OCI-M2 (cell line): ENCODE results near the gene SLC11A1.
A peak's percentile ranks its signal among the peaks of the same experiment; 100 is the strongest.

Experiments
- DNase-seq: peaks from one replicate; lab custom pipeline; 2025; ENCODE audit not compliant: unreplicated experiment; lab: John Stamatoyannopoulos, UW

Gene SLC11A1

DNA sequence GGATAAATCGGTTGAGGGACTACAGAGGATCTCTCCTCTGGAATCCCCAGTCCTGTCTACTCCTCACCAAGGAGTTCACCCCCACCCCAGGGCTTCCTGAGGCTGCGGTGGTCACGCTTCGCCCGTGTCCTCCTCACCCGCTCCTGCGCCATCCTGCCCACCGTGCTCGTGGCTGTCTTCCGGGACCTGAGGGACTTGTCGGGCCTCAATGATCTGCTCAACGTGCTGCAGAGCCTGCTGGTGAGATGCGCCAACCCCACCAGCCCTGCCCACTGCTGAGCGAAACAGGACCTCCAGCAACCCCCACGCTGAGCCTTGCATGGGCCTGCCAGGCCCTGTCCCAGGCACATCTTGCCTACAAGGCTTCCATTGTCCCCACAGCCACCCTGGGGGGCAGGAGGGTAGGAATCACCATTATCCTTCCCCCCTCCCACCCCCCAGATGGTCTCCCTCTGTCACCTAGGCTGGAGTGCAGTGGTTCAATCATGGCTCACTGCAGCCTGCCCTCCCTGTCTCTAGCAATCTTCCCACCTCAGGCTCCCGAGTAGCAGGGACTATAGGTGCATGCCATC is 10.9 kb downstream of the SLC11A1 start:
- DNase-seq: no peak

DNA sequence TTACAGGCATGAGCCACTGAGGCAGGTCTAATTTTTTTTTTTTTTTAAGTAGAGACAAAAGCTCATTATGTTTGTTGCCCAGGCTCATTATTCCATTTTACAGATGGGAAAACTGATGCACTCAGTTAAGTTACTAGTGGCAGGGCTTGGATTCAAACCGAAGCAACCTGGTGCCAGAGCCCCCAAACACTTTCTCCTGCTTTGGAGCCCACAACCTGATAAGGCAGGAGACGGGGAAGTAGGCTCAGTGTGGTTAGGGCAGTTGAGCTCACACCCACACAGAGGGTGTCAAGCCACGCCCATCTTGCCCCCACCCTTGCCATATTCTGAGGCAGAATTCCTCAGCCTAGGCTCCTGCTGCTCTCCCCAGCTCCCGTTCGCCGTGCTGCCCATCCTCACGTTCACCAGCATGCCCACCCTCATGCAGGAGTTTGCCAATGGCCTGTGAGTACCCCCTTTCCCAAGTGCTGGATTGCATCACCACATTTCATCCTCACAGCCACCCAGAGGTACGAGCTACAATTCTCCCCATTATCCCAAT is 11.7 kb downstream of the SLC11A1 start:
- peak; percentile 30 for DNase-seq

DNA sequence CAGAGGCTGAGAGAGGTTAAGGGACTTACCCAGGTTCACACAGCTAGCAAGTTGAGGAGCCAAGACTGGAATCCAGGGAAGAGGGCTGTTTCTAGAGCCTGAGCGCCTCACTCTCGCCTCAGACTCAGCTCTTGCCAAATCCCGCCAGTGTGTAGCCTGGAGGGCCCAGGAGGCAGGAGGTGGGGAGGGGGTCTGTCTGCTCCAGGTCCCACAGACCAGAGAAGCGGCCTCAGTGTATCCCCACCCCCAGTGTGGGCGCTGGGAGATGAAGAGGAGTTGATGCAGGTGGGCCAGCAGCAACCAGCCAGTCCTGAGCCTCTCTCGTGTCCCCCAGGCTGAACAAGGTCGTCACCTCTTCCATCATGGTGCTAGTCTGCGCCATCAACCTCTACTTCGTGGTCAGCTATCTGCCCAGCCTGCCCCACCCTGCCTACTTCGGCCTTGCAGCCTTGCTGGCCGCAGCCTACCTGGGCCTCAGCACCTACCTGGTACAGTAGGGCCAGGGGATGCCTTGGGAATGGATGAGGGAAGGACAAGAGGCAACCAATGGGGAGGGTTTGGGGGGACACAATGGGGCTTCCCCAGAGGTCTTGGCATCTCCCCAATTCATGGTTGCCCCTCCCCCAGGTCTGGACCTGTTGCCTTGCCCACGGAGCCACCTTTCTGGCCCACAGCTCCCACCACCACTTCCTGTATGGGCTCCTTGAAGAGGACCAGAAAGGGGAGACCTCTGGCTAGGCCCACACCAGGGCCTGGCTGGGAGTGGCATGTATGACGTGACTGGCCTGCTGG is 12.4 kb downstream of the SLC11A1 start:
- no peak for DNase-seq

DNA sequence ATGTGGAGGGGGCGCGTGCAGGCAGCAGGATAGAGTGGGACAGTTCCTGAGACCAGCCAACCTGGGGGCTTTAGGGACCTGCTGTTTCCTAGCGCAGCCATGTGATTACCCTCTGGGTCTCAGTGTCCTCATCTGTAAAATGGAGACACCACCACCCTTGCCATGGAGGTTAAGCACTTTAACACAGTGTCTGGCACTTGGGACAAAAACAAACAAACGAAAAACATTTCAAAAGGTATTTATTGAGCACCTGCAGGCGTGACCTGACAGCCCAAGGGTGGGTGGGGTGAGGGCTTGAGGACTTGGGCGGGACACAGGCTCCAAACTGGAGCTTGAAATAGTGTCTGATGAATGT is 13.0 kb downstream of the SLC11A1 start:
- DNase-seq: no peak

DNA sequence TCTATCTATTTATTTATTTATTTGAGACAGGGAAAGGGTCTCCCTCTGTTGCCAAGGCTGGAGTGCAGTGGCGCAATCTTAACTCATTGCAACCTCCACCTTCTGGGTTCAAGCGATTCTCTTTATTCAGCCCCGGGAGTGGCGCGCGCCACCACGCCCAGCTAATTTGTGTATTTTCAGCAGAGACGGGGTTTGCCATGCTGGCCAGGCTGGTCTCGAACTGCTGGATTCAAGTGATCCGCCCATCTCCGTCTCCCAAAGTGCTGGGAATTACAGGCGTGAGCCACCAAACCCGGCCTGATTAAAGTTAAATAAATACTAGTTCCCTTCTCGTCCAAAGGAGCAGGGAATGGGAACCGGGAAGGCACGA is 13.4 kb downstream of the SLC11A1 start:
- no peak for DNase-seq

DNA sequence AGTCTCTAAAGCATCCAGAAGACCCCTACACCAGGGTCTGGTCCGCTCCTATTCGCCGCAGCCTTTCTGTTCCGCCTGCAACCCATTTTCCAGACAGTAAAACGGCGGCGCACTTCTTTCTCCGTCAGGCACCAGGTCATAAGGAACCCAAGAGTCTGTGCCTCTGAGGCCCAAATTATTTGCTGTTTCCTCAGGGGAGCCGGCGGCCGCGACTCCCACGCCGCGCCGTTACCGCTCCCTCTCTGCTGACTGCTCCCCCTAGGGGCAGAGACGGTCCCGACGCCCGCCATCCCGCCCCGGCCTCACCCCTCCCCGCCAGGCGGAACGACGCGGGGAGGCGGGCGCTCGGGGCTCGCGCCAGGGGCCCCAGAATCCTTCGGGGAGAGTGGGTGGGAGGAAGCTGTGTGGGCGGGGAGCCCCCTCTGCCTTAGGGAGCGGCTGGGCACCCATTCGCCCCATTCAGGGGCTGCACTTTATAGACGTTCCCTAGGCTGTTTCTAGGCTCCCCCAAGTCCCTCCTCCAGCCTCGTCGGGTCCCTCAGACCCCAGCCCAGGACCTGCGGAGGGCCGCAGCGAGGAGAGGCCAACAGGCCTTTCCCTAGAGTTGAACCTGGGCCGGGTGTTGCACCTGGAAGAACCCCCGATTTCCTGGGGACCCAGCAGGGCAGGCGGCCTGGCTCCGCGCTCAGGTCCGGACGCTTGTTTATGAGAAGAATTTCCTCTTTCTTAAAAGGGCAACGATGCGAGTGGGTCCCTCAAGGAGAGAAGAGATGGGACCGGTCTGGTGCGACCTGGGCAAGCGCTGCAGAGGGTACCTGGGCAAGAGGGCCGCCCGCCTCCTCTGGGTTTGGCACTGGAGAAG is 14.0 kb downstream of the SLC11A1 start:
- DNase-seq: peak; percentile 85

DNA sequence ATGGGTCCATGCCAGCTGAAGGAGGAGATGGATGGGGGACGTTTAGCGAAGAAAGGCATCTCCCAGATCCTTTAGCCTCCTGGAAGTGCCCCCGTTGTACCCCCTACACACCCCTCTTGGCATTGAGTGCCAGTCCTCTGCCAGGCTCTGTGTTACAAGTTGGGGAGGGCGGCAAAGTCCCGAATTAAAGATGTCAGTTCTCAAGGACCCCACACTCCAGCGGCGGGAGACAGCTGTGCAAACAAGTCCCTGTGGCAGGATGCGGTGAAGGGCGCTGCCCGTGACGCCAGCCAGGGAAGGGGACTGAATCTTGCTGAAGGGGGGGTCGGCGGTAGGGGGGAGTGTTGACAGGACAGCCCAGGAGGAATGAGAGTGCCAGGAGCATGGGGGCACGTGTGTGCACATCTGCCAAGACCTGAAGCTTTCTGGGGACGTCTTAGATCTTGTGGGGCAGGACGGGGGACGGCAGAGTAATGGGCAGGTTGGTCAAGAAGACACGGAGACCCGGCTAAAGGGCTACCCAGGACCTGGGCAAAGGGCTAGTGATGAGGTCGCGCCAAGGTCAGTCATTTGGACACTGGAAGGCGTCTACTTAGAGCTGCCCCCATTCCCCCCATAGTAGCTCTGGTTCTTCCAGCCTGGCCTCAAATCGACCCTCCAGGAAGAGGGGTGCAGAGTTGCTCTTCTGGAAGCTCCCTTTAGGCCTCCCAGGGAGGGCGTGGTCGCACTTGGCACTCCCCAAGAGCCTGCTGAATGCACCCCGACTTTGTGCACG is 14.8 kb downstream of the SLC11A1 start:
- no peak for DNase-seq

DNA sequence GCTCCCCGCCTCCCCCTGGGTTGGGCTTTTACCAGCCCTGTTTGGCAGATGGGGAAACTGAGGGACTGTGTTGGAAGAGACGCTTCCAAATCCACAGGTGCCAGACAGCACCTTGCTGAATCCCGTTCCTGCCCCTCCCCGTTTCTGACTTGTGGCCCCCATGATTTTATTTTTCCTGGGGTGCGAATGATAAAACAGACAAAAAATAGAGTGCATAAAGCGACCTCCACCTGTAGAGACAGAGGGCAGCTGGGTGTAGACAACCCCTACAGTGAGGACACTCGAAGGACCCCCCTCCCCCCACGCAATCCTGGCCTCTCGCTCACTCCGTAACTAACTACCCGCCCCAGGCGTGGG is 15.4 kb downstream of the SLC11A1 start:
- no peak for DNase-seq

DNA sequence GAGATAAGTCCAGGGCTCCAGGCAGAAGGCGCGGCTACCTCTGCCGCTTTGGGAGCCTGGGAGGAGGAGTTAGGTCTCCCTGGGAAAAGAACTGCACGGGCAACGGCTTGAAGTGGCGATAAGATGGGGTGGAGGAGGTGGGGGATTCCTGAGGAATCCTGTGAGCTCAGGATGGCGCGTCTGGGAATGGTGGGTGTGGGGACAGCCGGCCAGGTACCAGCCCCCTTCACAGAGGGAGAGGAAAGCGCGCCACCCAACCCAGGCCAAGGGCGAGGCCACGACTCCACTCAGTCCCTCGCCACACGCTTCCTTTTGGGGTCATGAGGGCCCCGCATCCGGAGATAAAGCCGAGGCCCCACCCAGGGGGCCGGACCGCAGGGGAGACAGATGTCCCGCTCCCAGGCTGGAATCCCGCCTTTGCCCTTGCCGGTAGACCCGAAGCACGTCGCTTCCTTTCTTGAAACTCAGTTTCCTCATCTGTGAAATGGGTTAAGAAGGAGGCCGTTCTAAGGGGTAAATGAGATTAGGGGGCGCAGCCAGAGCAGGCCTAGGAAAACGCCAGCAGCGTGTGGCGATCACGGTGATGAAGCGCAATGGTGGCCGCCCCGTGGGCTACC is 15.9 kb downstream of the SLC11A1 start:
- DNase-seq: peak; percentile 61

DNA sequence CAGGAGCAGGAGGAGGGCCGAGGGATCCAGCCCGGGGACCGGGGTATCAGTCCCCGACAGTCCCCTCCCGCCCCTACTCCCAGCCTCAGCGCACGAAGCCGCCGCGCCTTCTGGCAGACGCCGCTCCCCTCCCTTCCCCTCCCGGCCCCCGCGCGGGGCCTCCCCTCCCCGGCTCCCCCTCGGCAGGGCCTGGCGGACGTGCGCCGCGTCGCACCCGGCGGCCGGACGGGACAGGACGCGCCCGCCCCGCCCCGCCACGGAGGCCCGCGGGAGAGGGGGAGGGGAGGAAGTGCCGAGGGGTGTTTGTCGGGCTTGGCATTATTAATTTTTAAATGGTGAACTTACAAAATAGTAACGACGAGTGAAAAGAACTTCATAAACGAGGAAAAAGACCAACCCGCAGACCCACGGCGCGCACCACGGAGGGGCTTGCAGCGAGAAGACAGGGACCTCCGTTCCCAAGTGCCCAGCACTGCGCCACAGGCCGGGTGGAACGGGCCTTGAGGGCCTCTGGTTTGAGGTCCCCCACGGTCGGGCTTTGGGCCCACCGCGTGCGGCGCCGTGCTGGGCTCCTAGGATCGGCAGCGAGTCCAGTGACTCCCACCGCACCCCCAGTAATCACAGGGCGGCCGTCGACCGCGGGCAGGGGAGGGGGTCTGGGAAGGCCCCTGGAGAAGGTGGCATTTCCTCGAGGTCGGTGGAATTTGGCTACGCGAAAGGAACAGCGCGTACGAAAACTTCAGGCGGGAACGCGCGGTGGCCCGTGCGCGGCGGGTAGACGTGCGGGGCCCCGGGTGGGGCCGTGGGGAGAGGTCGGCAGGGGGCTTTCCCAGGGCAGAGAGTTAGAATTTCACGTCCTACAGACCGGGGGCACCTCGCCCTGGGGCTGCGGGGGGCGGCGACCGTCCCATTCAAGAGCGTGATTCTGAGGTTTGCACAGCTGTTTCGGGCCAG is 16.6 kb downstream of the SLC11A1 start:
- no peak for DNase-seq

DNA sequence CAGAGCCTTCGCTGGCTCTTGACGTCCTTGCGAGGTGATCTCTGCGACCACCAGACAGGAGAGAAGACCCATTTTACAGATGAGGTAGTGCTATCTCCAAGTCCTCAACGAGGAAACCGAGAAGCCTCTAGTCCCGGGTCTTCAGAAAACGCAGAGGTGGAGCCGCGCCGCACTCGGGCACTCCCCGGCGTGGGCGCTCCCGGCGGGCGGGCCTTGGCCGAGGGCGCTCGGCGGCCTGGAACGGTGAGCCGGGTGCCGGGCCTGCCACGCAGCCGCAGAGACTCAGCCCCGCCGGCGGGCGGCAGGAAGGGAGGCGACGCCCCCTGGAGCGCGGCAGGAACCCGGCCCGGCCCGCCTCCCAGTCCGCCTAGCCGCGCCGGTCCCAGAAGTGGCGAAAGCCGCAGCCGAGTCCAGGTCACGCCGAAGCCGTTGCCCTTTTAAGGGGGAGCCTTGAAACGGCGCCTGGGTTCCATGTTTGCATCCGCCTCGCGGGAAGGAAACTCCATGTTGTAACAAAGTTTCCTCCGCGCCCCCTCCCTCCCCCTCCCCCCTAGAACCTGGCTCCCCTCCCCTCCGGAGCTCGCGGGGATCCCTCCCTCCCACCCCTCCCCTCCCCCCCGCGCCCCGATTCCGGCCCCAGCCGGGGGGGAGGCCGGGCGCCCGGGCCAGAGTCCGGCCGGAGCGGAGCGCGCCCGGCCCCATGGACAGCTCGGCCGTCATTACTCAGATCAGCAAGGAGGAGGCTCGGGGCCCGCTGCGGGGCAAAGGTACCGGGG is 17.5 kb downstream of the SLC11A1 start, which contains the start of gene CTDSP1:
Gene CTDSP1, plus strand, starts transcription at position 478 of the 776 bp plus-strand sequence. Its CDS starts 223 bp downstream, at position 701.
- DNase-seq: no peak

DNA sequence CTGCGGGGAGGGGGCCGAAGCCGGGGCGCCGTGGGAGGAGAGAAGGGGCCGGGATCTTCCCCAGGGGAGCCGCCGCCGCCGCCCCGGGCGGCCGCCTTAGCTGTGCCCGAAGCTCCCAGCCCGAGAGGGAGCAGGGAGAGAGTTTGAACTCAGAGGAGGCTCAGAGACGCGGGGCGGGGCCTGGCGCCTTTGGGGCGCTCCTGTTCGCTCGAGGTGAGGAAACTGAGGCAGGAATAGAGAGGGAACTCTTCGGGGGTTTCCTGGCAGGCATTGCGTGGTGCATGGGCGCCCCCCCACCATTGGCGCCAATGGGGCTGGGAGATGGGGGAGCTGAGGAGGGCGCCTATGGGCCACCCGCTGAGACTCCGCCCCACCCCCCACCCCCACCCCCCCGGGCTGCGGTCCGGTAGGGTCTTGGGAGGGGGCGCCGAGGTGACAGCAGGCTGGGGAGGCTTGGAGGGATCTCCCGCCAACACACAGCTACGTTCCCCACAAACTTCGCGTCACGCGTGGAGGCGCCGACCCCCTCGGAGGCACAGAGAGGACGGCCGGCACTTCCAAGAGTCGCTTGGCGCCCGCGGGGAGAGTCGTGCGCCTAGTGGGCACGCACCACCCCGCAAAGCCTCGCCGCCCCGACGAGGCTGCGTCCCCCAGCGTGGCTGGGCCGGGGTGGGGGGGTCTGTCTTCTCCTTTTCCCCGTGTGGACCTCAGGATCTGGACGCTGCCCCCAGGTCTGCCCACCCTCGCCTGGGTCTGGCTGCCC is 18.3 kb downstream of the SLC11A1 start:
- no peak for DNase-seq

DNA sequence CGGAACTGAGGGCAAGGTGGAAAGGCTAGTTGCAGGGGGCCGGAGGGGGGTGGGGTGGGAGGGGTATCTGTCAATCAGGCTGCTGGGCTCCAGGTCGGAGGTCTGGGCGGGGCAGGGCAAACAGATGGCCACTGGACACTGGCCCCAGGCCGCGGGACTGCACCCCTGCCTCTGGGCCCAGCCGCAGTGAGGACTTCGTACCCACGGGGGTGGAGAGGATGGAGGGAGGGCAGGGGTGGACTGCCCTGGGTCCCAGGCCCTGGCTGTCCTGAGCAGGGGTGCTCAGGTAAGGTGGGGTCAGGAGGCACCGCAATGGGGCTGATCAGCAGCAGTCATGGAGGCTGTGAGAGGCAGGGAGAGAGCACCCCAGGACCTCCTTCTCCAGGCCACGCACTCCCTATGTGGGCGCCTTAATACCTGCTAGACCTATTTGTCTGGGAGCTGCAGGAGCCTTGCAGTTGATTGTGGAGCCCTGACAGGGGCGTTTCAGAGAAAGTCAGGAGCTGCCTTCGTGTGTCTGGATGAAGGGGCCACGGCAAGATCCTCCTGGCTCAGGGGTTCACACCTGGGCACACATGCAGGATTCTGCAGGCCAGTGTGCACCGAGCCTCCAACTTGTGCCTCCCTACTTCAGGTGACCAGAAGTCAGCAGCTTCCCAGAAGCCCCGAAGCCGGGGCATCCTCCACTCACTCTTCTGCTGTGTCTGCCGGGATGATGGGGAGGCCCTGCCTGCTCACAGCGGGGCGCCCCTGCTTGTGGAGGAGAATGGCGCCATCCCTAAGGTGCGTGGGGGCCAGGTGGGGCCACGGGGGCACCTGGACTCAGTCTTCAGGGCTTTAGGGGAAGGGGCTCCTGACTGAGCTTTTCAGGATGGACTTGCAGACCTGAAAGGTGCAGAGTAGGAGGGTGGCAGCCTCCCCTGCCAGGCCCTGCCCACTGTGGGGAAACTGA is 19.1 kb downstream of the SLC11A1 start:
- DNase-seq: no peak

DNA sequence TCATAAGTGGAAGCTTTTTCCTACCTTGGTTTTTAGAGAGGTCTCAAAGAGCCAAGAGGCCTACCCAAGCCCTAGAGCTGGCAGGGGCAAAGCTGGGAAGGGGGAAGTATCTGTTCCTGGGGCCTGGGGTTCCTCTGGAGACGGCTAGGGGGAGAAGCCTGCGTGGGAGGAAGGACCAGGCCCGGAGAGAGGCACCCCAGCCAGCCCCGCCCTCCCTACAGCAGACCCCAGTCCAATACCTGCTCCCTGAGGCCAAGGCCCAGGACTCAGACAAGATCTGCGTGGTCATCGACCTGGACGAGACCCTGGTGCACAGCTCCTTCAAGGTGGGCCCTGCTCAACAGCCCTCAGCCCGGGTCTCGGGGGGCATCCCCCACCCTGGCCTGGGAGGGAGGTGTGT is 19.8 kb downstream of the SLC11A1 start:
- DNase-seq: no peak

DNA sequence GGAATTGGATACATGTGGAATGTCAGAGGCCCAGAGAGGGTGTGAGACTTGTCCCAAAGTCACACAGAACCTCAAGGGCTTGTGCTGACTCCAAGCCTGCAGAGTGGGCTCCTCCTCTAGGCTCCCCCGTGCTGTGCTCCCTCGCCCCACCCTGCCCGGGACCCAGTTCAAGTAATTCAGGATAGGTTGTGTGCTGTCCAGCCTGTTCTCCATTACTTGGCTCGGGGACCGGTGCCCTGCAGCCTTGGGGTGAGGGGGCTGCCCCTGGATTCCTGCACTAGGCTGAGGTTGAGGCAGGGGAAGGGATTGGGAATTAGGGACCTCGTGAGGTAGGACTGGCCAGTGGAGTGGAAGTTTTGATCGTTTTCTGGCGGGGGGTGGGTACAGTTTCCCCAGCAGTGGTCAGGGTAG is 20.4 kb downstream of the SLC11A1 start:
- no peak for DNase-seq

DNA sequence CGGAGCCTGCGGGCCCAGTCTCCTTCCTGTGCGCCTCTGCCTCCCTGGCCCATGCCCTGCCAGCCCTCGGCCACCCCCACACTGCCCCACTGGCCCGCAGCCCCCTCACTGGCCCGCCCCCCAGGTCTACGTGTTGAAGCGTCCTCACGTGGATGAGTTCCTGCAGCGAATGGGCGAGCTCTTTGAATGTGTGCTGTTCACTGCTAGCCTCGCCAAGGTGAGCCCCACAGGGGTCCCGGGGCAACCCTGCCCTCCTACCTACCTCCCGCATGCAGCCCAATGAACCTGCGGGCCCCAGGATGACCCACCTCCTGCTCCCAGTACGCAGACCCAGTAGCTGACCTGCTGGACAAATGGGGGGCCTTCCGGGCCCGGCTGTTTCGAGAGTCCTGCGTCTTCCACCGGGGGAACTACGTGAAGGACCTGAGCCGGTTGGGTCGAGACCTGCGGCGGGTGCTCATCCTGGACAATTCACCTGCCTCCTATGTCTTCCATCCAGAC is 20.9 kb downstream of the SLC11A1 start:
- DNase-seq: no peak

DNA sequence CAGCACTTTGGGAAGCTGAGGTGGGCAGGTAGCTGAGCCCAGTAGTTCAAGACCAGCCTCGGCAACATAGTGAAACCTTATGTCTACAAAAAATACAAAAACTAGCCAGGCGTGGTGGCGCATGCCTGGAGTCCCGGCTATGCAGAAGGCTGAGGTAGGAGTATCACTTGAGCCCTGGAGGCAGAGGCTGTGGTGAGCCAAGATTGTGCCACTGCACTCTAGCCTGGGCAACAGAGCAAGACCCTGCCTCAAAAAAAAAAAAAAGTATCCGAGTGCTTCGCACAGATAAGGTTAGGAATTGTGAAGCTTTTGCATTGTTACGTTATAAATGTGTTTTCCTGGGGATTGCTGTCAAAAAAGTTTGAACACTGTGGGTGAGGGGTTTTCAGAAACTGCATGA is 21.7 kb downstream of the SLC11A1 start:
- no peak for DNase-seq
